WTC11 (cell line): Measurements from ENCODE around the gene FAM124A. TPM values are rescaled to one million over a fixed set of nuclear protein-coding genes. Genes with fewer than 3 reads are reported as not detected.

ENCODE experiments used
- ATAC-seq: fragments of 200-7000 bp; cut with Tn5 transposase; 2 replicates; pipeline ENCODE4 v1.10.0; 2021; ENCODE audit warnings: mild to moderate bottlenecking, moderate library complexity
- CTCF ChIA-PET: fragments of 300-600 bp; sonication (Branson Sonifier 250); formaldehyde crosslinking; loops from one replicate; lab custom pipeline; 2021; ENCODE audit warnings: antibody characterized with exemption; lab: Charles Lee
- POLR2A ChIA-PET: fragments of 350-600 bp; sonication (Branson Sonifier 250); formaldehyde crosslinking; loops from one replicate; lab custom pipeline; 2021; ENCODE audit warnings: antibody characterized with exemption; lab: Charles Lee
- DNase-seq: peaks from one replicate; pipeline ENCODE4 v3.0.0; 2021; ENCODE audit warnings: low spot score
- H3K27ac Mint-ChIP-seq: 2 replicates; pipeline ENCODE4 v1.8.0; 2021; ENCODE audit warnings: mixed read lengths
- H3K27me3 Mint-ChIP-seq: 2 replicates; pipeline ENCODE4 v1.8.0; 2021; ENCODE audit warnings: low read depth, mild to moderate bottlenecking, moderate library complexity, mixed read lengths
- H3K36me3 Mint-ChIP-seq: 2 replicates; pipeline ENCODE4 v1.8.0; 2021; ENCODE audit warnings: mixed read lengths
- H3K4me1 Mint-ChIP-seq: 2 replicates; pipeline ENCODE4 v1.8.0; 2022; ENCODE audit warnings: mixed read lengths
- H3K4me3 Mint-ChIP-seq: 2 replicates; pipeline ENCODE4 v1.8.0; 2021; ENCODE audit warnings: mild to moderate bottlenecking, moderate library complexity, mixed read lengths
- H3K9me3 Mint-ChIP-seq: 2 replicates; pipeline ENCODE4 v1.8.0; 2021; ENCODE audit warnings: mixed read lengths
- AR ChIP-seq: fragments of 250-450 bp; sonication (Bioruptor Pico); IDR thresholded peaks from 2 replicates; pipeline ENCODE4 v1.9.0; 2021; ENCODE audit warnings: mild to moderate bottlenecking
- CBFB ChIP-seq: sonication (generic); formaldehyde crosslinking; IDR thresholded peaks from 2 replicates; pipeline ENCODE4 v1.8.1; 2022; ENCODE audit warnings: mild to moderate bottlenecking, low read depth, missing genetic modification reagents
- CTCF ChIP-seq: fragments of 200-600 bp; IDR thresholded peaks from 2 replicates; pipeline ENCODE4 v1.8.0; 2022; ENCODE audit warnings: antibody characterized with exemption
- ETV6 ChIP-seq: sonication (generic); formaldehyde crosslinking; IDR thresholded peaks from 2 replicates; pipeline ENCODE4 v1.8.1; 2022; ENCODE audit warnings: mild to moderate bottlenecking, missing genetic modification reagents
- FOXJ3 ChIP-seq: sonication (generic); formaldehyde crosslinking; IDR thresholded peaks from 2 replicates; pipeline ENCODE4 v1.9.0; 2021; ENCODE audit warnings: missing genetic modification reagents, mild to moderate bottlenecking, borderline replicate concordance
- FOXK1 ChIP-seq: sonication (generic); formaldehyde crosslinking; IDR thresholded peaks from 2 replicates; pipeline ENCODE4 v1.8.0; 2022; ENCODE audit warnings: mild to moderate bottlenecking, moderate library complexity, missing genetic modification reagents
- FOXP1 ChIP-seq: sonication (generic); formaldehyde crosslinking; IDR thresholded peaks from 2 replicates; pipeline ENCODE4 v1.8.0; 2022; ENCODE audit warnings: missing genetic modification reagents, mild to moderate bottlenecking, moderate library complexity, borderline replicate concordance
- IRF1 ChIP-seq: sonication (generic); formaldehyde crosslinking; IDR thresholded peaks from 2 replicates; pipeline ENCODE4 v1.8.0; 2023; ENCODE audit warnings: missing genetic modification reagents
- JAZF1 ChIP-seq: fragments of 250-450 bp; sonication (Bioruptor Pico); IDR thresholded peaks from 2 replicates; pipeline ENCODE4 v1.9.0; 2021; ENCODE audit warnings: moderate library complexity, mild to moderate bottlenecking, inconsistent platforms
- MXD4 ChIP-seq: fragments of 250-450 bp; sonication (Bioruptor Pico); IDR thresholded peaks from 2 replicates; pipeline ENCODE4 v1.8.0; 2021; ENCODE audit warnings: mild to moderate bottlenecking, moderate library complexity, borderline replicate concordance
- NR3C1 ChIP-seq: sonication (generic); formaldehyde crosslinking; conservative IDR thresholded peaks from 2 replicates; pipeline ENCODE4 v1.8.1; 2023; ENCODE audit warnings: low read depth, mild to moderate bottlenecking, missing genetic modification reagents
- OVOL2 ChIP-seq: fragments of 250-450 bp; sonication (Bioruptor Pico); IDR thresholded peaks from 2 replicates; pipeline ENCODE4 v1.9.0; 2021; ENCODE audit warnings: mild to moderate bottlenecking, borderline replicate concordance
- PRDM15 ChIP-seq: sonication (generic); formaldehyde crosslinking; IDR thresholded peaks from 2 replicates; pipeline ENCODE4 v1.8.0; 2022; ENCODE audit warnings: missing genetic modification reagents
- PREB ChIP-seq: sonication (generic); formaldehyde crosslinking; IDR thresholded peaks from 2 replicates; pipeline ENCODE4 v1.8.1; 2022; ENCODE audit warnings: mild to moderate bottlenecking, missing genetic modification reagents, moderate library complexity, borderline replicate concordance
- TP53 ChIP-seq: sonication (generic); formaldehyde crosslinking; IDR thresholded peaks from 2 replicates; pipeline ENCODE4 v1.8.1; 2023; ENCODE audit warnings: mild to moderate bottlenecking, missing genetic modification reagents
- ZNF232 ChIP-seq: sonication (generic); formaldehyde crosslinking; IDR thresholded peaks from 2 replicates; pipeline ENCODE4 v1.8.0; 2022; ENCODE audit warnings: mild to moderate bottlenecking, missing genetic modification reagents
- ZNF671 ChIP-seq: fragments of 250-450 bp; sonication (Bioruptor Pico); IDR thresholded peaks from 2 replicates; pipeline ENCODE4 v1.8.0; 2021; ENCODE audit warnings: mild to moderate bottlenecking
- total RNA-seq: library from RNA; stranded (reverse); gene quantifications from 3 replicates; pipeline ENCODE4 v1.2.3, GENCODE V29; 2021
- TF ChIP-seq, protein P1 (sequence below): sonication (generic); formaldehyde crosslinking; IDR thresholded peaks from 2 replicates; pipeline ENCODE4 v1.8.1; 2023; ENCODE audit warnings: mild to moderate bottlenecking, missing genetic modification reagents, moderate library complexity
- TF ChIP-seq, protein P2 (sequence below): fragments of 250-450 bp; sonication (Bioruptor Pico); IDR thresholded peaks from 2 replicates; pipeline ENCODE4 v1.8.0; 2021; ENCODE audit warnings: mild to moderate bottlenecking
- TF ChIP-seq, protein P3 (sequence below): fragments of 250-450 bp; sonication (Bioruptor Pico); IDR thresholded peaks from 2 replicates; pipeline ENCODE4 v1.9.0; 2021; ENCODE audit warnings: mild to moderate bottlenecking, borderline replicate concordance

The FAM124A gene
- total RNA-seq, 1 experiment from 2014 or later = 45.8 TPM

GRCh38 chr13:51240178-51240577, 18.0 kb downstream of the FAM124A start (continued):
- TF ChIP-seq, protein P1, sequence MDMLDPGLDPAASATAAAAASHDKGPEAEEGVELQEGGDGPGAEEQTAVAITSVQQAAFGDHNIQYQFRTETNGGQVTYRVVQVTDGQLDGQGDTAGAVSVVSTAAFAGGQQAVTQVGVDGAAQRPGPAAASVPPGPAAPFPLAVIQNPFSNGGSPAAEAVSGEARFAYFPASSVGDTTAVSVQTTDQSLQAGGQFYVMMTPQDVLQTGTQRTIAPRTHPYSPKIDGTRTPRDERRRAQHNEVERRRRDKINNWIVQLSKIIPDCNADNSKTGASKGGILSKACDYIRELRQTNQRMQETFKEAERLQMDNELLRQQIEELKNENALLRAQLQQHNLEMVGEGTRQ (CRISPR knock-in tag) = no peak
- TF ChIP-seq ETV6 (CRISPR knock-in tag) = no peak
- TF ChIP-seq AR (CRISPR knock-in tag) = no peak
- TF ChIP-seq JAZF1 (CRISPR knock-in tag) = no peak

DNA sequence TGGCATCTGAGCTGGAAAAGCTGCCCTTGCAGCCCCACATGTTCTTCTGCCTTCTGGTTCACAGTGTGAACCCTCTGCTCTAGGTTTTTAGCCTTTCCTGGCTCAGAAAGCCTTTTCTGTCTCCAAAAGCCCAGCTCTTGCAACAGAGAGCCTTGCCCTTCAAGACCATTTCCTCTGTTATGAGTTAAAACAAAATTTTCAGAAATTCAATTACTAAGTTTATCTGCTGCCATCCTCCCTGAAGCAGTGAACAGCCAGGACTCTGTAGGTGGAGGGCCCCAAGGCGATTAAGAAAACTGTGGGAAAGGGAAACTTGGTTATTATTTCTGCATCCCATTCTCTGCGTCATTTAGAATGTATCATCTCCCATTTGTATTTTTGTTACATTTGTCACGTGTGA, 18.8 kb downstream of the FAM124A start:
- Mint-ChIP-seq H3K9me3 (no peaks in the 10 kb centered on the region), H3K4me3 (no peak overlapping the region), H3K27me3 (no peaks in the 10 kb centered on the region), H3K4me1 (peaks cover 21% of the 10 kb centered on the region), H3K27ac (peak overlapping the region; percentile 71), H3K36me3 (peaks cover 27% of the 10 kb centered on the region)
- CTCF ChIA-PET = interaction anchor here (1.0 to 3.3 kb wide), 3 partner anchors 11 to 116 kb away, joined by 3 to 19 read pairs (median 3); no protein-coding TSS in a partner anchor
- POLR2A ChIA-PET = interaction anchor here (0.9 kb wide), 1 partner anchor 57 kb away, joined by 3 read pairs; no protein-coding TSS in a partner anchor
- ATAC-seq (no peak), DNase-seq (no peak)
- TF ChIP-seq FOXJ3 (CRISPR knock-in tag) (no peak), CTCF (no peak), MXD4 (CRISPR knock-in tag) (no peak), PREB (CRISPR knock-in tag) (no peak), OVOL2 (CRISPR knock-in tag) (no peak), PRDM15 (no peak), CBFB (no peak), ZNF671 (no peak), TP53 (no peak), ZNF232 (CRISPR knock-in tag) (no peak), NR3C1 (CRISPR knock-in tag) (no peak), FOXK1 (CRISPR knock-in tag) (no peak), IRF1 (no peak), FOXP1 (CRISPR knock-in tag) (no peak)
- TF ChIP-seq, protein P2, sequence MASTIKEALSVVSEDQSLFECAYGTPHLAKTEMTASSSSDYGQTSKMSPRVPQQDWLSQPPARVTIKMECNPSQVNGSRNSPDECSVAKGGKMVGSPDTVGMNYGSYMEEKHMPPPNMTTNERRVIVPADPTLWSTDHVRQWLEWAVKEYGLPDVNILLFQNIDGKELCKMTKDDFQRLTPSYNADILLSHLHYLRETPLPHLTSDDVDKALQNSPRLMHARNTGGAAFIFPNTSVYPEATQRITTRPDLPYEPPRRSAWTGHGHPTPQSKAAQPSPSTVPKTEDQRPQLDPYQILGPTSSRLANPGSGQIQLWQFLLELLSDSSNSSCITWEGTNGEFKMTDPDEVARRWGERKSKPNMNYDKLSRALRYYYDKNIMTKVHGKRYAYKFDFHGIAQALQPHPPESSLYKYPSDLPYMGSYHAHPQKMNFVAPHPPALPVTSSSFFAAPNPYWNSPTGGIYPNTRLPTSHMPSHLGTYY (CRISPR knock-in tag) = no peak
- TF ChIP-seq, protein P3, sequence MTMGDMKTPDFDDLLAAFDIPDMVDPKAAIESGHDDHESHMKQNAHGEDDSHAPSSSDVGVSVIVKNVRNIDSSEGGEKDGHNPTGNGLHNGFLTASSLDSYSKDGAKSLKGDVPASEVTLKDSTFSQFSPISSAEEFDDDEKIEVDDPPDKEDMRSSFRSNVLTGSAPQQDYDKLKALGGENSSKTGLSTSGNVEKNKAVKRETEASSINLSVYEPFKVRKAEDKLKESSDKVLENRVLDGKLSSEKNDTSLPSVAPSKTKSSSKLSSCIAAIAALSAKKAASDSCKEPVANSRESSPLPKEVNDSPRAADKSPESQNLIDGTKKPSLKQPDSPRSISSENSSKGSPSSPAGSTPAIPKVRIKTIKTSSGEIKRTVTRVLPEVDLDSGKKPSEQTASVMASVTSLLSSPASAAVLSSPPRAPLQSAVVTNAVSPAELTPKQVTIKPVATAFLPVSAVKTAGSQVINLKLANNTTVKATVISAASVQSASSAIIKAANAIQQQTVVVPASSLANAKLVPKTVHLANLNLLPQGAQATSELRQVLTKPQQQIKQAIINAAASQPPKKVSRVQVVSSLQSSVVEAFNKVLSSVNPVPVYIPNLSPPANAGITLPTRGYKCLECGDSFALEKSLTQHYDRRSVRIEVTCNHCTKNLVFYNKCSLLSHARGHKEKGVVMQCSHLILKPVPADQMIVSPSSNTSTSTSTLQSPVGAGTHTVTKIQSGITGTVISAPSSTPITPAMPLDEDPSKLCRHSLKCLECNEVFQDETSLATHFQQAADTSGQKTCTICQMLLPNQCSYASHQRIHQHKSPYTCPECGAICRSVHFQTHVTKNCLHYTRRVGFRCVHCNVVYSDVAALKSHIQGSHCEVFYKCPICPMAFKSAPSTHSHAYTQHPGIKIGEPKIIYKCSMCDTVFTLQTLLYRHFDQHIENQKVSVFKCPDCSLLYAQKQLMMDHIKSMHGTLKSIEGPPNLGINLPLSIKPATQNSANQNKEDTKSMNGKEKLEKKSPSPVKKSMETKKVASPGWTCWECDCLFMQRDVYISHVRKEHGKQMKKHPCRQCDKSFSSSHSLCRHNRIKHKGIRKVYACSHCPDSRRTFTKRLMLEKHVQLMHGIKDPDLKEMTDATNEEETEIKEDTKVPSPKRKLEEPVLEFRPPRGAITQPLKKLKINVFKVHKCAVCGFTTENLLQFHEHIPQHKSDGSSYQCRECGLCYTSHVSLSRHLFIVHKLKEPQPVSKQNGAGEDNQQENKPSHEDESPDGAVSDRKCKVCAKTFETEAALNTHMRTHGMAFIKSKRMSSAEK = no peak
